SK-N-SH (cell line): ENCODE measurements around the gene CLC.

Experiments
- EP300 ChIP-seq, 2 experiments: IDR thresholded peaks; 2 replicates each; pipeline versions ENCODE4 v1.4.0 to v1.6.1; 2012; ENCODE audit warnings: borderline replicate concordance in 1 of 2, low read depth in 1 of 2, low read length in 1 of 2
- EZH2phosphoT487 ChIP-seq: fragments of 200-600 bp; sonication (generic); IDR thresholded peaks from 2 replicates; pipeline ENCODE4 v1.6.1; 2017; ENCODE audit warnings: low read depth, mixed run types, mild to moderate bottlenecking, antibody characterized with exemption, moderate library complexity, borderline replicate concordance
- JUND ChIP-seq: IDR thresholded peaks from 2 replicates; pipeline ENCODE4 v1.4.0; 2012
- MXI1 ChIP-seq: IDR thresholded peaks from 2 replicates; pipeline ENCODE4 v1.6.1; 2012; ENCODE audit warnings: mild to moderate bottlenecking, low read depth, low read length, improper control_type of control experiment
- NFIC ChIP-seq: IDR thresholded peaks from 2 replicates; pipeline ENCODE4 v1.4.0; 2012; ENCODE audit warnings: borderline replicate concordance
- REST ChIP-seq: IDR thresholded peaks from 2 replicates; pipeline ENCODE4 v1.6.1; 2012; ENCODE audit warnings: mild to moderate bottlenecking, low read depth, low read length, moderate library complexity
- TAF1 ChIP-seq: IDR thresholded peaks from 2 replicates; pipeline ENCODE4 v1.6.1; 2012; ENCODE audit warnings: low read depth, mild to moderate bottlenecking, low read length, moderate library complexity, borderline replicate concordance
- TF ChIP-seq, protein P1 (sequence below): fragments of 200-600 bp; sonication (generic); IDR thresholded peaks from 2 replicates; pipeline ENCODE4 v1.6.1; 2017; ENCODE audit warnings: antibody characterized with exemption, mild to moderate bottlenecking, moderate library complexity
- TF ChIP-seq, protein P2 (sequence below): IDR thresholded peaks from 2 replicates; pipeline ENCODE4 v1.4.0; 2012; ENCODE audit warnings: low read depth
- TF ChIP-seq, protein P3 (sequence below): IDR thresholded peaks from 2 replicates; pipeline ENCODE4 v1.4.0; 2012; ENCODE audit warnings: low read depth, borderline replicate concordance

GRCh38 chr19:39780894-39781293, 43.1 kb upstream of the CLC start:
- no peak for TF ChIP-seq EP300 (IDR thresholded peaks at IDR 0.05; ENCODE audit: borderline replicate concordance in 1 of 2, low read depth in 1 of 2, low read length in 1 of 2)
- TF ChIP-seq, protein P1, sequence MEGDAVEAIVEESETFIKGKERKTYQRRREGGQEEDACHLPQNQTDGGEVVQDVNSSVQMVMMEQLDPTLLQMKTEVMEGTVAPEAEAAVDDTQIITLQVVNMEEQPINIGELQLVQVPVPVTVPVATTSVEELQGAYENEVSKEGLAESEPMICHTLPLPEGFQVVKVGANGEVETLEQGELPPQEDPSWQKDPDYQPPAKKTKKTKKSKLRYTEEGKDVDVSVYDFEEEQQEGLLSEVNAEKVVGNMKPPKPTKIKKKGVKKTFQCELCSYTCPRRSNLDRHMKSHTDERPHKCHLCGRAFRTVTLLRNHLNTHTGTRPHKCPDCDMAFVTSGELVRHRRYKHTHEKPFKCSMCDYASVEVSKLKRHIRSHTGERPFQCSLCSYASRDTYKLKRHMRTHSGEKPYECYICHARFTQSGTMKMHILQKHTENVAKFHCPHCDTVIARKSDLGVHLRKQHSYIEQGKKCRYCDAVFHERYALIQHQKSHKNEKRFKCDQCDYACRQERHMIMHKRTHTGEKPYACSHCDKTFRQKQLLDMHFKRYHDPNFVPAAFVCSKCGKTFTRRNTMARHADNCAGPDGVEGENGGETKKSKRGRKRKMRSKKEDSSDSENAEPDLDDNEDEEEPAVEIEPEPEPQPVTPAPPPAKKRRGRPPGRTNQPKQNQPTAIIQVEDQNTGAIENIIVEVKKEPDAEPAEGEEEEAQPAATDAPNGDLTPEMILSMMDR = no peak
- TF ChIP-seq REST = no peak
- TF ChIP-seq MXI1 = no peak
- TF ChIP-seq EZH2phosphoT487 = no peak
- TF ChIP-seq NFIC = no peak
- no peak for TF ChIP-seq JUND
- TF ChIP-seq TAF1 = no peak
- TF ChIP-seq, protein P2, sequence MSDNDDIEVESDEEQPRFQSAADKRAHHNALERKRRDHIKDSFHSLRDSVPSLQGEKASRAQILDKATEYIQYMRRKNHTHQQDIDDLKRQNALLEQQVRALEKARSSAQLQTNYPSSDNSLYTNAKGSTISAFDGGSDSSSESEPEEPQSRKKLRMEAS = no peak
- TF ChIP-seq, protein P3, sequence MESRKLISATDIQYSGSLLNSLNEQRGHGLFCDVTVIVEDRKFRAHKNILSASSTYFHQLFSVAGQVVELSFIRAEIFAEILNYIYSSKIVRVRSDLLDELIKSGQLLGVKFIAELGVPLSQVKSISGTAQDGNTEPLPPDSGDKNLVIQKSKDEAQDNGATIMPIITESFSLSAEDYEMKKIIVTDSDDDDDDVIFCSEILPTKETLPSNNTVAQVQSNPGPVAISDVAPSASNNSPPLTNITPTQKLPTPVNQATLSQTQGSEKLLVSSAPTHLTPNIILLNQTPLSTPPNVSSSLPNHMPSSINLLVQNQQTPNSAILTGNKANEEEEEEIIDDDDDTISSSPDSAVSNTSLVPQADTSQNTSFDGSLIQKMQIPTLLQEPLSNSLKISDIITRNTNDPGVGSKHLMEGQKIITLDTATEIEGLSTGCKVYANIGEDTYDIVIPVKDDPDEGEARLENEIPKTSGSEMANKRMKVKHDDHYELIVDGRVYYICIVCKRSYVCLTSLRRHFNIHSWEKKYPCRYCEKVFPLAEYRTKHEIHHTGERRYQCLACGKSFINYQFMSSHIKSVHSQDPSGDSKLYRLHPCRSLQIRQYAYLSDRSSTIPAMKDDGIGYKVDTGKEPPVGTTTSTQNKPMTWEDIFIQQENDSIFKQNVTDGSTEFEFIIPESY = no peak
